ENCODE measurements around the gene R3HCC1L.
"Not testable (repeated sequence)": the region's sequence is repeated elsewhere in the genome, so short reads cannot be mapped to it uniquely, and the experiment has no call there.

Gene R3HCC1L

DNA sequence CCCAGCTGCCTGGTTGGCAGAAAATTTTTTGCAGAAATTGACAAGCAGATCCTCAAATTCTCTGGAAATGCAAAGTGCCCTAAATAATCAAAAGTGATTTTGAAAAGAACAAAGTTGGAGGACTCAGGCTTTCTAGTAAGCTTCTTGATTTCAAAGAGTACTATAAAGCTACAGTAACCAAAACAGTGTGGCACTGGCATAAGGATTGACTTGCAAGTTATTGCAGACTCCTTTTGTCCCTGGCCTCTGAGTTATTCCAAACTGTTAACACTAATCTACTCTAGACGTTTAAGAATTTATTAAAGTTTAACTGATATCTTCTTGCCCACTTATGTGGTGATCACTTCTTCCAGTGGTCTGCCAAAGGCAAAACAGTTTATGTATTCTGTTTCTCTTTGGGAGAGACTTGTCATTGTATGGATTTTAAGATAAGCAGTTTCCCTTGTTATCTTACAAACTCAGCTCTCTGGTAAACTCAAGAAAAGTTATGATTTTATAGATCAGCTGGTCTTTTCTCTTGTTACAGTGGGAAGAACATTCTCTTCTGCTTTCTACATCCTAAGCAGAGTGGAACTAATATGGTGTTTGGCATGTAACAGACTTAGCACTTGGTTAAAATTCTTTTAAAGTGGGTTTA is 92.2 kb downstream of the R3HCC1L start:
- in situ Hi-C loops (cut with HindIII; ENCODE audit: low sequenced_read_pairs) = no loop called here

DNA sequence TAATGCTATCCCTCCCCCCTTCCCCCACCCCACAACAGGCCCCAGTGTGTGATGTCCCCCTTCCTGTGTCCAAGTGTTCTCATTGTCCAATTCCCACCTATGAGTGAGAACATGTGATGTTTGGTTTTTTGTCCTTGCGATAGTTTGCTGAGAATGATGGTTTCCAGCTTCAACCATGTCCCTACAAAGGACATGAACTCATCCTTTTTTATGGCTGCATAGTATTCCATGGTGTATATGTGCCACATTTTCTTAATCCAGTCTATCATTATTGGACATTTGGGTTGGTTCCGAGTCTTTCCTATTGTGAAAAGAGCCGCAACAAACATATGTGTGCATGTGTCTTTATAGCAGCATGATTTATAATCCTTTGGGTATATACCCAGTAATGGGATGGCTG is 93.3 kb downstream of the R3HCC1L start:
- in situ Hi-C loops (cut with HindIII; ENCODE audit: low sequenced_read_pairs) = not testable (repeated sequence)

DNA sequence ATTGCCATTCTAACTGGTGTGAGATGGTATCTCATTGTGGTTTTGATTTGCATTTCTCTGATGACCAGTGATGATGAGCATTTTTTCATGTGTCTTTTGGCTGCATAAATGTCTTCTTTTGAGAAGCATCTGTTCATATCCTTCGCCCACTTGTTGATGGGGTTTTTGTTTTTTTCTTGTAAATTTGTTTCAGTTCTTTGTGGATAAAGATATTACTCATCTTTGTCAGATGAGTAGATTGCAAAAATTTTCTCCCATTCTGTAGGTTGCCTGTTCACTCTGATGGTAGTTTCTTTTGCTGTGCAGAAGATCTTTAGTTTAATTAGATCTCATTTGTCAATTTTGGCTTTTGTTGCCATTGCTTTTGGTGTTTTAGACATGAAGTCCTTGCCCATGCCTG is 93.8 kb downstream of the R3HCC1L start:
- in situ Hi-C loops (cut with HindIII; ENCODE audit: low sequenced_read_pairs) = not testable (repeated sequence)

GRCh38 chr10:98231417-98231816 is 97.0 kb downstream of the R3HCC1L start:
- in situ Hi-C loops (cut with HindIII; ENCODE audit: low sequenced_read_pairs) = no loop called here

DNA sequence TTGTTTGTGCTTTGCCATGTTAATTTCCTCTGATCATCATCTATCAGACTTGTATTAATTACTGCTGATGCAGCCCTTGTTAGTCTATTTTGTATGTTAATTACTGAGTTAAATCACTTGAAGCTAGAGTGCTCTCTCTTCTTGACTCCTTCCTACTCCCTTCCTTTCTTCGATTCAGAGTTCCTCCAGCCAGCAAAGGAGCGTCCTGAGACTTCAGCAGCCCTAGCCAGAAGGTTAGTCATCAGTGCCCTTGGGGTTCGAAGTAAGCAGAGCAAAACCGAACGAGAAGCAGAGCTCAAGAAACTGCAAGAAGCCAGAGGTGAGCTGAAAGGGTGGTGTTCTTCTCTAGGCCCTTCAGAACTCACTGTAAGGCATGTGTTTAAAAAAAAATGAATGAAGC is 101.4 kb downstream of the R3HCC1L start:
- in situ Hi-C loops (cut with HindIII; ENCODE audit: low sequenced_read_pairs) = no loop called here

- in situ Hi-C loops (cut with HindIII; ENCODE audit: low sequenced_read_pairs) = no loop called here
Observed at GRCh38 chr10:98236862-98237261, 102.4 kb downstream of the R3HCC1L start.

- in situ Hi-C loops (cut with HindIII; ENCODE audit: low sequenced_read_pairs) = no loop called here
Observed at GRCh38 chr10:98238391-98238790, 103.9 kb downstream of the R3HCC1L start.

DNA sequence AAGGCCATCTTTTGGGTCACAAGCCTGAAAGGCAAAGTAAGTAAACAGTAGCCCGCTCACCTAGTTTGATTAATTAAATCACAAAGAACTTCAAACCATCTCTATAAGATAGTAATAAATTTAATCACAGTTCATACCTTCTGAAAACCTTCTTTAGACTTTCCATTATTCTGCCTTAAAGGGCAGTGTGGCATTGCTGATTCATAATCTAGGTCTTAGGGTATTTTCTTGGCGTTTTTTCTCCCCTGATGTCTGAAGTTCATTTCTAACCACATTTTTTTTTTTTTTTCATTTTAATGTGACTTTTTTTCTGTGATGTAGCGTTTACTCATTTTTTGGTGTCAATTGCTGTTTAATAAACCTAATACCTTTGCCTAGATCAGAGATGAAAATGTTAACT is 106.1 kb downstream of the R3HCC1L start:
- in situ Hi-C loops (cut with HindIII; ENCODE audit: low sequenced_read_pairs) = no loop called here

DNA sequence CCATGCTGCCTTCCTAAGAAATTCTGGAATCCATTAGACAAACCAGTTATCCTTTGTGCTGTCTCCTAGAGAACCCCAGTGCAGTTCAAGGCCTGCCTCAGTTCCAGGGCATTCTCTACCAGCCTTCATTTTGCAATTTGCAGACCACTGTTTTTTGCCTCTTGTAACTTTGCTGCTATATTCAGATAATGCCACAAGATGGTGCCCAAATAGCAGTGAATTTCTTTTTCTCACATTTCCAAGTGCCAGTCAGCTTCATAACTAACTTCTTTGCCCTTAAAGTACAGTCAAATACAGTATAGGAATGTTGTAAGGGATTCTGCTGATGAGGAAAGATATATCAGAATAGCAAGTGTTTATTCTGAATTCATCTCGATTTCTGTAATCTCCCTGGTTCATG is 108.4 kb downstream of the R3HCC1L start:
- in situ Hi-C loops (cut with HindIII; ENCODE audit: low sequenced_read_pairs) = no loop called here

- in situ Hi-C loops (cut with HindIII; ENCODE audit: low sequenced_read_pairs) = no loop called here
Observed at GRCh38 chr10:98244141-98244540, 109.7 kb downstream of the R3HCC1L start.

- in situ Hi-C loops (cut with HindIII; ENCODE audit: low sequenced_read_pairs) = no loop called here
Observed at GRCh38 chr10:98244586-98244985, 110.1 kb downstream of the R3HCC1L start.

GRCh38 chr10:98246911-98247805 is 112.7 kb downstream of the R3HCC1L start:
- in situ Hi-C loops (cut with HindIII; ENCODE audit: low sequenced_read_pairs) = no loop called here

DNA sequence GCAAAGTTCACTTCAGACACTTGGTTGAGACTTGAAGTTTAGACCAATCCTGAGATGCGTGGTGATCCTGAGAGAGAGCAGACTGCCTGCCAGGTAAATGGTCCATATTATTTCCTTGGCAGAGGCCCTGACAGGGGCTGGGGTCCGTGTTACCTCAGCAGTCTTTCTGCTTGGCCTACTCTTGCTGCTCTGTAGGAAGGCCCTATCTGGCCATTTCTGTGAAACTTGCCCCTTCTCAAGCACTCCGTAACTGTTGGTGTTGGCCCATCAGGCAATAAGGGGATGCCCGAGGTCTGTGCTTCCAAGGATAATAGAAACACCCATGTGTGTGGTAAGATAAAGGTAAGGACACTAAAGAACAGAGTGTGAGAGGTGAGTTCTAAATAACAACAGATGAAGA is 113.6 kb downstream of the R3HCC1L start:
- in situ Hi-C loops (cut with HindIII; ENCODE audit: low sequenced_read_pairs) = no loop called here

GRCh38 chr10:98249134-98249533 is 114.7 kb downstream of the R3HCC1L start:
- in situ Hi-C loops (cut with HindIII; ENCODE audit: low sequenced_read_pairs) = no loop called here

- in situ Hi-C loops (cut with HindIII; ENCODE audit: low sequenced_read_pairs) = no loop called here
Observed at GRCh38 chr10:98251399-98251798, 116.9 kb downstream of the R3HCC1L start.

DNA sequence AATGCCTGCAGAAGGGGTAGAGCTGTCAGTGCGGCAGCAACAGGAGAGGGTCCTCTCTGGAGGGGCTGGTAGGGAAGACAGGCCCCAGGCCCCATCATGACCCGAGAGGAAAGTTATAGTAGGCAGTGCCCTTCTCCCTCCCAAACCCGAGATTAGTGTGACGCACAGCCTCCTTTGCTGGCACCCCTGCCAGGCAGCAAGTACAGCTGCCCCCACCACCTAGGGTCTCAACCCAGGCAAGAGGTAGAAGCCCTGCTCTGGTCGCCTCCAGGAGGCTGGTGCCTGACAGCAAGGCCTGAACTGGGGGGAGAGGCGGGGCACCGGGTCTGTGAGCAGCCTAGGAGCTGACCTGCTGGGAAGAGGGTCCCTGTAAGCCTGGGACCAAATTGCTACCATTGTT is 118.0 kb downstream of the R3HCC1L start:
- in situ Hi-C loops (cut with HindIII; ENCODE audit: low sequenced_read_pairs) = no loop called here

GRCh38 chr10:98253499-98253898 is 119.0 kb downstream of the R3HCC1L start:
- in situ Hi-C loops (cut with HindIII; ENCODE audit: low sequenced_read_pairs) = no loop called here

DNA sequence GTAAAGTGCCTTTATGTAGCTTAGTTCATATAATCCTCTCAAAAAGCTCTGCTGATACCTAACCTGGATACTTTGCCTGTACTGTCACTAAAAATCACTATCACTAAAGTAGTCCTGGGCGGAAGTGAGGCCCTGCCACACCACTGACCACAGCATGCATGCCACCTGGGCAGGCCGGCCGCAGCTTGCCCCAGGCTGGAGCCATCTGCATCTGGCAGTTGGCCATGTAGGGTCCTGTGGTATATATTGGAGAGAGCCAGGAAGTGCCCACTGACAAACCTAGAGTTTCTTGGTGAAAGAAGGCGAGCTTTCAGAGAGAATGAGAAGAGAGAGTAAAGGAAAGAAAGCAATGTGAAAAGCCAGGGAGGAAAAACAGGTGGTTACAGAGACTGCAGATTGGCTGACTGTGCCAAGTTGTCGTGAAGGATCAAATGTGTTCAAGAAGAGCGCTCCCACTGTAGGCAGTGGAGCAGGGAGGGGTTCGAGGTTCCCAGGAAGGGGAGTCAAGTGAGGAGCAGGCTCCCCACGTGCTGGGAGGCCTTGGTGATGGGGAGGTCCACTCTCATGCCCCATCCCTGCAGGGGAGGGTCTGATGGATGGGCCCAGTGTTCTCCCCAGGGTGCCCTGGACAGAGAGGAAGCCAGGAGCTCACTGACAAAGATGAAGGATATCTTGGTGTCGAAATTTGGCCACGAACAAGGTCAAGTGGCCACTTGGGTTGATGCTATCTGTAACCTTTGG is 119.9 kb downstream of the R3HCC1L start:
- in situ Hi-C loops (cut with HindIII; ENCODE audit: low sequenced_read_pairs) = no loop called here

- in situ Hi-C loops (cut with HindIII; ENCODE audit: low sequenced_read_pairs) = no loop called here
Observed at GRCh38 chr10:98255146-98255877, 120.9 kb downstream of the R3HCC1L start.

DNA sequence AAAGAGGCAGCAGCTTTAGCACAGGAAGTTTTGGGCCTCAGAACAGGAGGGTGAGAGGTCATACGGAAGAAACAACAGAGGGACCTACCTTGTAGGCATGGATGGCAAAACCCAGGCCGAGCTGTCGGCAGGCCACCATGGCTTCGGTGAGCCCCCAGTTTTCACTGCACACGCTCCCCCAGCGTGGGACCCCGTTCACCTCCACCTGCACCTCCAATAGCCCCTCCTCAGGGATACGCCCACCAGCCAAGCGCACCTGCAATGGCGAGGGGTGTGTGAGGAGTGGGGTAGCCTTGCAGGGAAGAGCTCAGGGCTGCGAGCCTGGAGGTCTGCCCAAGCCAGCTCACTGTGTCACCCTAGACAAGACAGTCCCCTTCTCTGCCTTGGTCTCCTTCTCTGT is 122.2 kb downstream of the R3HCC1L start:
- in situ Hi-C loops (cut with HindIII; ENCODE audit: low sequenced_read_pairs) = no loop called here

GRCh38 chr10:98257198-98257597 is 122.7 kb downstream of the R3HCC1L start:
- in situ Hi-C loops (cut with HindIII; ENCODE audit: low sequenced_read_pairs) = no loop called here
